ENCODE results near the gene PSMB4.

Gene PSMB4

DNA sequence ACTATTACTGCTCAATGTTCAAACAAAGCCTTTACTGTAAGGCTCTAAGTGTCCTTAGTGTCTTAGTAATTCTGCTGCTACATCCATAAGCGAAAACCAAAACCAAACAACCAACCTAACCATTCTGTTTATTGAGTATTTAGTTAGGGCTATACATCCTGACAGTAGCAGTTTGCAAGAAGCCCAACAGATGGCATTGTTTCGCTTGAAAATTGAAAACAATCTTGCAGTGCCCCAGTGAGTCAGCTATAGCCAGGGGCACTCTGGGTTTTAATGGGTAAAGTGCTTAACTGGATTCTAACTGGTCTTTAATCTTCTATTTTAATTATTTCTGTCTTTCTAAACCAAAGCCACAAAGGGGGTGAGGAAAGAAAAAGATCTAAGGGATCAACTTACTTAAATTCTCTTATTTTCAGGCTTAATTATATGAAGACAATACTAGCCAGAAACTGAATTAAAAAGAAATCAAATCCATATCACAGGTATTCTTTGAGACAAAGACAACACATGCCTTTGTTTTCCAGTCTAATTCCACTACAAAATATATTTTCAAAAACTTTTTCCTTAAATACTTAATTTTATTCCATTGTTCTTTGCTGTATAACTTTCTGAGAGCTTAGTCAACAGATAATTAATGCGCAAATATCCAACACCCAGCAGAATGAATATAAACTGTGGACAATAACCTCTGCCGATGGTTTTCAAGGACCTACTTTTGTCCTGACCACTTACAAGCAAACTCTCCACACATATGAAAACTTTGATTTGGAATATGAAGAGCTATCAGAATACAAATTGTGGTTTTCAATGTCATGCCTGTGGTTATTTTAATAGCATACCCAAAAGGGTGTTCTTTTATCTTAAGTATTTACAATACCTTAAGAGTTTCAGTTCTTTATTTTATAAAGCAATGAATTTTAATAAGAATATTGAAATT is 44.7 kb downstream of the PSMB4 start:
- peak; percentile 78 for DNase-seq (ENCODE audit: low spot score)

- DNase-seq (ENCODE audit: low spot score) = peak; percentile 8
Measured at GRCh38 chr1:151444783-151445177, 45.4 kb downstream of the PSMB4 start.

DNA sequence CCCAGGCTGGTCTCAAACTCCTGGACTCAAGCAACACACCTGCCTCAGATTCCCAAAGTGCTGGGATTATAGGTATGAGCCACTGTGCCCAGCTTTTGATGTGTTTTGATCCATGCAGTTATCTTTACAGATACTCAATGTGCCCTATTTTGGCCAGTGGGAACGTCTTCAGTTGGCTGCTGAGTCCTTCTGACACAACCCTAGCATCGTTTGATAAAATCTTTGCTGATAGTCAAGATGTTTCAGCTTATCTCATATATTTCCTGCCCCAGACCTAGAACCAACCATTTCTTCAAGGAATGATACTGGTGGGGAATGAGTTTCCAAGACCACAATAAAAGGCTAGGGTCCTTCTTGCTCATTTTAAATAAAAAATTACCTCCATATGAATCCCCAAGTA is 48.3 kb downstream of the PSMB4 start:
- DNase-seq (ENCODE audit: low spot score) = no peak
